SIG-M5 treated with dmso at 0.1 percent for 504 hours (cell line): ENCODE measurements around the gene CUL4B.
A peak's percentile ranks its signal among the peaks of the same experiment; 100 is the strongest.
"Not testable (repeated sequence)": the region's sequence is repeated elsewhere in the genome, so short reads cannot be mapped to it uniquely, and the experiment has no call there.

Experiments
- DNase-seq: peaks from one replicate; lab custom pipeline; 2025; ENCODE audit not compliant: unreplicated experiment; lab: John Stamatoyannopoulos, UW

The CUL4B gene

GRCh38 chrX:120560842-120561633 lies at the start of gene CUL4B:
Gene CUL4B (minus strand): TSS chrX:120560962. CDS start chrX:120560638, 324 bp downstream.
- DNase-seq, result peak; percentile 87

- DNase-seq, result peak; percentile 42
Measured at GRCh38 chrX:120604361-120604782, 43.6 kb upstream of the CUL4B start.

- DNase-seq, result peak; percentile 95
Measured at GRCh38 chrX:120603707-120604360, 43.1 kb upstream of the CUL4B start, which contains the start of gene MCTS1. Gene MCTS1 (plus strand): TSS chrX:120604101. CDS start chrX:120604237, 136 bp downstream.

GRCh38 chrX:120585702-120586101 lies 24.9 kb upstream of the CUL4B start:
- no peak for DNase-seq

- DNase-seq, result no peak
Measured at GRCh38 chrX:120575379-120576114, 14.8 kb upstream of the CUL4B start.

- not testable (repeated sequence) for DNase-seq
Measured at GRCh38 chrX:120573806-120574205, 13.0 kb upstream of the CUL4B start.

GRCh38 chrX:120570011-120570600 lies 9.3 kb upstream of the CUL4B start:
- DNase-seq, result no peak

GRCh38 chrX:120568609-120569008 lies 7.8 kb upstream of the CUL4B start:
- DNase-seq, result no peak

GRCh38 chrX:120568035-120568434 lies 7.3 kb upstream of the CUL4B start:
- no peak for DNase-seq

- DNase-seq, result no peak
Measured at GRCh38 chrX:120566817-120567216, 6.1 kb upstream of the CUL4B start.

GRCh38 chrX:120564925-120565324 lies 4.2 kb upstream of the CUL4B start:
- no peak for DNase-seq

- no peak for DNase-seq
Measured at GRCh38 chrX:120562569-120562926, 1.8 kb upstream of the CUL4B start.

GRCh38 chrX:120561634-120562568 lies 1.1 kb upstream of the CUL4B start:
- no peak for DNase-seq

- DNase-seq, result peak; percentile 39
Measured at GRCh38 chrX:120560405-120560841, 339 bp downstream of the CUL4B start.

- DNase-seq, result no peak
Measured at GRCh38 chrX:120559804-120560203, 958 bp downstream of the CUL4B start.

GRCh38 chrX:120556251-120556650 lies 4.5 kb downstream of the CUL4B start:
- DNase-seq, result no peak

GRCh38 chrX:120549483-120550452 lies 11.0 kb downstream of the CUL4B start:
- DNase-seq, result no peak

GRCh38 chrX:120536061-120536460 lies 24.7 kb downstream of the CUL4B start:
- peak; percentile 41 for DNase-seq
